ENCODE data around the gene PIGC.

The PIGC gene

GRCh38 chr1:172429331-172430127, 14.3 kb downstream of the PIGC start:
- peak; percentile 61 for DNase-seq
- H3K27ac ChIP-seq: no peak overlapping the region
- no peak overlapping the region for H3K4me3 ChIP-seq (ENCODE audit: low read depth, low read length)
- H3K27me3 ChIP-seq (replicated peaks): no peaks in the 10 kb centered on the region
- TF ChIP-seq, protein P1, sequence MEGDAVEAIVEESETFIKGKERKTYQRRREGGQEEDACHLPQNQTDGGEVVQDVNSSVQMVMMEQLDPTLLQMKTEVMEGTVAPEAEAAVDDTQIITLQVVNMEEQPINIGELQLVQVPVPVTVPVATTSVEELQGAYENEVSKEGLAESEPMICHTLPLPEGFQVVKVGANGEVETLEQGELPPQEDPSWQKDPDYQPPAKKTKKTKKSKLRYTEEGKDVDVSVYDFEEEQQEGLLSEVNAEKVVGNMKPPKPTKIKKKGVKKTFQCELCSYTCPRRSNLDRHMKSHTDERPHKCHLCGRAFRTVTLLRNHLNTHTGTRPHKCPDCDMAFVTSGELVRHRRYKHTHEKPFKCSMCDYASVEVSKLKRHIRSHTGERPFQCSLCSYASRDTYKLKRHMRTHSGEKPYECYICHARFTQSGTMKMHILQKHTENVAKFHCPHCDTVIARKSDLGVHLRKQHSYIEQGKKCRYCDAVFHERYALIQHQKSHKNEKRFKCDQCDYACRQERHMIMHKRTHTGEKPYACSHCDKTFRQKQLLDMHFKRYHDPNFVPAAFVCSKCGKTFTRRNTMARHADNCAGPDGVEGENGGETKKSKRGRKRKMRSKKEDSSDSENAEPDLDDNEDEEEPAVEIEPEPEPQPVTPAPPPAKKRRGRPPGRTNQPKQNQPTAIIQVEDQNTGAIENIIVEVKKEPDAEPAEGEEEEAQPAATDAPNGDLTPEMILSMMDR (IDR thresholded peaks at IDR 0.05; ENCODE audit: low read depth, low read length, missing control alignments): peak; percentile 75
- no peaks in the 10 kb centered on the region for H3K36me3 ChIP-seq (replicated peaks)
- in situ Hi-C loops (cut with HindIII; ENCODE audit: low pct_ligation_motif_present, low sequenced_read_pairs): no loop called here

DNA sequence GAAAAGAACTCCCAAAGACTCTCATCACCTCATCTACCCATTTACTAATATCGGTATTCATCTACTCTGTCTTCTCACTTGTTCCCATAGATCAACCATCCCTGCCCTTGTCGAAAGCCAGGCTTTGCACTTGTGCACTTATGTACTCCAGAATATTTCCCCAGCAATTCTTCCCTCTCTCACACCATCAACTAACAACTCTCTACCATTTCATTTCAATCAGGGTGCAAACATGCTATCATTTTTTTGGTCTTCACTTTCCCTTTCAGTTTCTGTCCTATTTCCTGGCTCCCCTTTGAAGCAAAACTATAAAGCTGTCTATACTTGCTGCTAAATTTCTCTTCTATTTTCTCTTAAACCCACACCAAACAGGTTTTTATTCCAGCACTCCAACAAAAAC, 16.7 kb downstream of the PIGC start:
- TF ChIP-seq, protein P1 (IDR thresholded peaks at IDR 0.05; ENCODE audit: low read depth, low read length, missing control alignments): no peak
- in situ Hi-C loops (cut with HindIII; ENCODE audit: low pct_ligation_motif_present, low sequenced_read_pairs): no loop called here
- H3K4me3 ChIP-seq (ENCODE audit: low read depth, low read length): no peak overlapping the region
- H3K27ac ChIP-seq: no peak overlapping the region
- no peaks in the 10 kb centered on the region for H3K27me3 ChIP-seq (replicated peaks)
- DNase-seq: no peak
- H3K36me3 ChIP-seq (replicated peaks): no peaks in the 10 kb centered on the region

- Histone ChIP-seq H3K27ac (no peak overlapping the region), H3K27me3 (replicated peaks) (no peaks in the 10 kb centered on the region), H3K36me3 (replicated peaks) (no peaks in the 10 kb centered on the region), H3K4me3 (ENCODE audit: low read depth, low read length) (no peak overlapping the region)
- in situ Hi-C loops (cut with HindIII; ENCODE audit: low pct_ligation_motif_present, low sequenced_read_pairs): no loop called here
- no peak for DNase-seq
- TF ChIP-seq, protein P1 (IDR thresholded peaks at IDR 0.05; ENCODE audit: low read depth, low read length, missing control alignments): no peak
Measured at GRCh38 chr1:172425339-172425738, 18.5 kb downstream of the PIGC start.

DNA sequence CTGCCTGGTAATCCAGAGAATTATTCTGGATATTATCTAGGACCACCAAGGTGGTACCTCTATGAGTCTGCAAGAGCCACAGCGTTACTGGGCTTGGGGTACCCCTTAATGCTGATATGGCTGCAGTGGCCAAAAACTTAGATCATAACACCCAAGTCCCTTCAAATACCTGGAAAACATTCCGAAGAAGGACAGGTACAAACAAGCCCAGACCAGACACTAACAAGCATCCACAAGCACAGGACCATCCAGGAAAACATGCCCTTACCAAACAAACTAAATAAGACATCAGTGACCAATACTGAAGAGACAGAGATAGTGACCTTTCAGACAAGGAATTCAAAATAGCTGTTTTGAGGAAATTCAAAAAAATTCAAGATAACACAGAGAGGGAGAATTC, 20.5 kb downstream of the PIGC start:
- Histone ChIP-seq H3K27me3 (replicated peaks) (no peaks in the 10 kb centered on the region), H3K4me3 (ENCODE audit: low read depth, low read length) (no peak overlapping the region), H3K27ac (no peak overlapping the region), H3K36me3 (replicated peaks) (no peaks in the 10 kb centered on the region)
- in situ Hi-C loops (cut with HindIII; ENCODE audit: low pct_ligation_motif_present, low sequenced_read_pairs): loop anchor here (25.0 kb wide), 1 partner anchor 411 kb away; no protein-coding TSS in a partner anchor
- DNase-seq: no peak
- TF ChIP-seq, protein P1 (IDR thresholded peaks at IDR 0.05; ENCODE audit: low read depth, low read length, missing control alignments): no peak

GRCh38 chr1:172421974-172422604, 21.8 kb downstream of the PIGC start:
- TF ChIP-seq, protein P1 (IDR thresholded peaks at IDR 0.05; ENCODE audit: low read depth, low read length, missing control alignments): no peak
- H3K4me3 ChIP-seq (ENCODE audit: low read depth, low read length): no peak overlapping the region
- no peaks in the 10 kb centered on the region for H3K27me3 ChIP-seq (replicated peaks)
- H3K36me3 ChIP-seq (replicated peaks): no peaks in the 10 kb centered on the region
- H3K27ac ChIP-seq: no peak overlapping the region
- no peak for DNase-seq
- in situ Hi-C loops (cut with HindIII; ENCODE audit: low pct_ligation_motif_present, low sequenced_read_pairs): loop anchor here (25.0 kb wide), 1 partner anchor 410 kb away; no protein-coding TSS in a partner anchor
